ENCODE measurements around the gene PITRM1.

PITRM1 gene

GRCh38 chr10:3201796-3202195 is 29.2 kb upstream of the PITRM1 start:
- no peak overlapping the region for H3K14ac ChIP-seq (ENCODE audit: low read length in 2 of 2)
- H2AK5ac ChIP-seq (ENCODE audit: low read length, severe bottlenecking): no peak overlapping the region
- no peak overlapping the region for H4K91ac ChIP-seq (ENCODE audit: low read length)
- H3K4me2 ChIP-seq (ENCODE audit: low read length, poor library complexity, severe bottlenecking): no peak overlapping the region
- H2BK120ac ChIP-seq (ENCODE audit: low read depth, low read length): no peak overlapping the region
- WGBS: 81% methylated on average over 8 of the region's 8 CpGs
- no peak overlapping the region for H2AFZ ChIP-seq (ENCODE audit: low read depth, low read length)
- H3K27ac ChIP-seq (ENCODE audit: low read length, poor library complexity, severe bottlenecking): no peak overlapping the region
- H3K36me3 ChIP-seq (ENCODE audit: control insufficient read depth in 1 of 2, insufficient read depth in 2 of 2, low read depth in 1 of 2, low read length in 2 of 2): no peaks in the 10 kb centered on the region
- H2BK5ac ChIP-seq (ENCODE audit: low read depth, low read length, poor library complexity, severe bottlenecking): no peak overlapping the region
- no peaks in the 10 kb centered on the region for H3K9me3 ChIP-seq (ENCODE audit: control insufficient read depth, low read length)
- H3K4me3 ChIP-seq (ENCODE audit: insufficient read depth in 1 of 2, low read depth in 1 of 2, low read length in 2 of 2): no peak overlapping the region
- H4K8ac ChIP-seq (ENCODE audit: low read length): no peak overlapping the region
- H3K23ac ChIP-seq (ENCODE audit: low read length in 2 of 2): no peak overlapping the region
- no peak overlapping the region for H2BK12ac ChIP-seq (ENCODE audit: low read length in 2 of 2)
- no peak for DNase-seq
- H2BK15ac ChIP-seq (ENCODE audit: low read depth, poor library complexity, severe bottlenecking): no peak overlapping the region
- no peak overlapping the region for H3K9ac ChIP-seq (ENCODE audit: low read length)
- no peak overlapping the region for H3K18ac ChIP-seq (ENCODE audit: low read depth in 1 of 2, low read length in 2 of 2)
- peaks cover 6 to 31% of the 10 kb centered on the region in 2 experiments for H3K27me3 ChIP-seq (ENCODE audit: control insufficient read depth in 1 of 2, insufficient read depth in 1 of 2, low read length in 2 of 2)
- H3K4ac ChIP-seq (ENCODE audit: low read depth in 1 of 2, low read length in 2 of 2): no peak overlapping the region
- H3K4me1 ChIP-seq (ENCODE audit: control insufficient read depth, insufficient read depth, low read depth, low read length): peaks cover 13% of the 10 kb centered on the region
- H3K79me1 ChIP-seq (replicated peaks; ENCODE audit: low read length, poor library complexity, severe bottlenecking): no peaks in the 10 kb centered on the region

GRCh38 chr10:3199488-3199887 is 26.9 kb upstream of the PITRM1 start:
- peaks cover 0 to 2% of the 10 kb centered on the region in 2 experiments for H3K36me3 ChIP-seq (ENCODE audit: control insufficient read depth in 1 of 2, insufficient read depth in 2 of 2, low read depth in 1 of 2, low read length in 2 of 2)
- peak overlapping the region in 1 of 2 experiments; percentile 67 for H2BK12ac ChIP-seq (ENCODE audit: low read length in 2 of 2)
- no peak for DNase-seq
- H2BK15ac ChIP-seq (ENCODE audit: low read depth, poor library complexity, severe bottlenecking): no peak overlapping the region
- no peak overlapping the region for H3K4ac ChIP-seq (ENCODE audit: low read depth in 1 of 2, low read length in 2 of 2)
- no peak overlapping the region for H3K4me2 ChIP-seq (ENCODE audit: low read length, poor library complexity, severe bottlenecking)
- no peak overlapping the region for H3K18ac ChIP-seq (ENCODE audit: low read depth in 1 of 2, low read length in 2 of 2)
- no peak overlapping the region for H2AK5ac ChIP-seq (ENCODE audit: low read length, severe bottlenecking)
- H3K9ac ChIP-seq (ENCODE audit: low read length): no peak overlapping the region
- H3K27me3 ChIP-seq (ENCODE audit: control insufficient read depth in 1 of 2, insufficient read depth in 1 of 2, low read length in 2 of 2): peaks cover 6 to 31% of the 10 kb centered on the region in 2 experiments
- H3K4me1 ChIP-seq (ENCODE audit: control insufficient read depth, insufficient read depth, low read depth, low read length): peaks cover 23% of the 10 kb centered on the region
- no peak overlapping the region for H2BK120ac ChIP-seq (ENCODE audit: low read depth, low read length)
- no peaks in the 10 kb centered on the region for H3K9me3 ChIP-seq (ENCODE audit: control insufficient read depth, low read length)
- H3K79me1 ChIP-seq (replicated peaks; ENCODE audit: low read length, poor library complexity, severe bottlenecking): no peaks in the 10 kb centered on the region
- no peak overlapping the region for H2BK5ac ChIP-seq (ENCODE audit: low read depth, low read length, poor library complexity, severe bottlenecking)
- H3K4me3 ChIP-seq (ENCODE audit: insufficient read depth in 1 of 2, low read depth in 1 of 2, low read length in 2 of 2): no peak overlapping the region
- H3K23ac ChIP-seq (ENCODE audit: low read length in 2 of 2): no peak overlapping the region
- H3K27ac ChIP-seq (ENCODE audit: low read length, poor library complexity, severe bottlenecking): no peak overlapping the region
- H3K14ac ChIP-seq (ENCODE audit: low read length in 2 of 2): peak overlapping the region in 1 of 2 experiments; percentile 27
- H4K8ac ChIP-seq (ENCODE audit: low read length): no peak overlapping the region
- WGBS: 96% methylated on average over 9 of the region's 9 CpGs
- H2AFZ ChIP-seq (ENCODE audit: low read depth, low read length): no peak overlapping the region
- H4K91ac ChIP-seq (ENCODE audit: low read length): no peak overlapping the region

- Histone ChIP-seq H3K79me1 (replicated peaks; ENCODE audit: low read length, poor library complexity, severe bottlenecking) (no peaks in the 10 kb centered on the region), H3K18ac (ENCODE audit: low read depth in 1 of 2, low read length in 2 of 2) (peak overlapping the region in 1 of 2 experiments; percentile 48), H3K27ac (ENCODE audit: low read length, poor library complexity, severe bottlenecking) (no peak overlapping the region), H3K4me3 (ENCODE audit: insufficient read depth in 1 of 2, low read depth in 1 of 2, low read length in 2 of 2) (no peak overlapping the region), H4K91ac (ENCODE audit: low read length) (peak overlapping the region; percentile 18), H3K4me2 (ENCODE audit: low read length, poor library complexity, severe bottlenecking) (no peak overlapping the region), H2AK5ac (ENCODE audit: low read length, severe bottlenecking) (peak overlapping the region; percentile 33), H2BK15ac (ENCODE audit: low read depth, poor library complexity, severe bottlenecking) (no peak overlapping the region), H3K4ac (ENCODE audit: low read depth in 1 of 2, low read length in 2 of 2) (no peak overlapping the region), H3K23ac (ENCODE audit: low read length in 2 of 2) (no peak overlapping the region), H3K27me3 (ENCODE audit: control insufficient read depth in 1 of 2, insufficient read depth in 1 of 2, low read length in 2 of 2) (peaks cover 6 to 31% of the 10 kb centered on the region in 2 experiments), H3K36me3 (ENCODE audit: control insufficient read depth in 1 of 2, insufficient read depth in 2 of 2, low read depth in 1 of 2, low read length in 2 of 2) (peaks cover 0 to 2% of the 10 kb centered on the region in 2 experiments), H4K8ac (ENCODE audit: low read length) (no peak overlapping the region), H2BK120ac (ENCODE audit: low read depth, low read length) (no peak overlapping the region), H3K4me1 (ENCODE audit: control insufficient read depth, insufficient read depth, low read depth, low read length) (peaks cover 23% of the 10 kb centered on the region), H3K14ac (ENCODE audit: low read length in 2 of 2) (no peak overlapping the region), H2BK5ac (ENCODE audit: low read depth, low read length, poor library complexity, severe bottlenecking) (no peak overlapping the region), H2AFZ (ENCODE audit: low read depth, low read length) (no peak overlapping the region), H3K9ac (ENCODE audit: low read length) (no peak overlapping the region), H2BK12ac (ENCODE audit: low read length in 2 of 2) (peak overlapping the region in 1 of 2 experiments; percentile 67), H3K9me3 (ENCODE audit: control insufficient read depth, low read length) (no peaks in the 10 kb centered on the region)
- no peak for DNase-seq
- WGBS: 91% methylated on average over 7 of the region's 7 CpGs
These were observed 26.3 kb upstream of the PITRM1 start for GRCh38 chr10:3198900-3199299.

- peaks cover 0 to 2% of the 10 kb centered on the region in 2 experiments for H3K36me3 ChIP-seq (ENCODE audit: control insufficient read depth in 1 of 2, insufficient read depth in 2 of 2, low read depth in 1 of 2, low read length in 2 of 2)
These were observed 24.9 kb upstream of the PITRM1 start for GRCh38 chr10:3197348-3198003.

More at GRCh38 chr10:3197348-3198003, 24.9 kb upstream of the PITRM1 start:
- peak overlapping the region; percentile 77 for H3K27ac ChIP-seq (ENCODE audit: low read length, poor library complexity, severe bottlenecking)
- H2BK12ac ChIP-seq (ENCODE audit: low read length in 2 of 2): no peak overlapping the region
- no peaks in the 10 kb centered on the region for H3K79me1 ChIP-seq (replicated peaks; ENCODE audit: low read length, poor library complexity, severe bottlenecking)
- H3K14ac ChIP-seq (ENCODE audit: low read length in 2 of 2): no peak overlapping the region
- peak overlapping the region; percentile 53 to 70 for H3K18ac ChIP-seq (ENCODE audit: low read depth in 1 of 2, low read length in 2 of 2)
- peak; percentile 91 for DNase-seq
- no peak overlapping the region for H2AFZ ChIP-seq (ENCODE audit: low read depth, low read length)
- no peak overlapping the region for H2BK15ac ChIP-seq (ENCODE audit: low read depth, poor library complexity, severe bottlenecking)
- no peak overlapping the region for H3K23ac ChIP-seq (ENCODE audit: low read length in 2 of 2)
- H4K8ac ChIP-seq (ENCODE audit: low read length): no peak overlapping the region
- no peak overlapping the region for H2BK120ac ChIP-seq (ENCODE audit: low read depth, low read length)
- H3K4ac ChIP-seq (ENCODE audit: low read depth in 1 of 2, low read length in 2 of 2): no peak overlapping the region
- H3K27me3 ChIP-seq (ENCODE audit: control insufficient read depth in 1 of 2, insufficient read depth in 1 of 2, low read length in 2 of 2): peaks cover 6 to 31% of the 10 kb centered on the region in 2 experiments
- peak overlapping the region; percentile 46 for H3K4me2 ChIP-seq (ENCODE audit: low read length, poor library complexity, severe bottlenecking)
- H3K9ac ChIP-seq (ENCODE audit: low read length): peak overlapping the region; percentile 70
- H2BK5ac ChIP-seq (ENCODE audit: low read depth, low read length, poor library complexity, severe bottlenecking): peak overlapping the region; percentile 71
- H3K4me1 ChIP-seq (ENCODE audit: control insufficient read depth, insufficient read depth, low read depth, low read length): peaks cover 23% of the 10 kb centered on the region
- peak overlapping the region in 1 of 2 experiments; percentile 73 for H3K4me3 ChIP-seq (ENCODE audit: insufficient read depth in 1 of 2, low read depth in 1 of 2, low read length in 2 of 2)
- H4K91ac ChIP-seq (ENCODE audit: low read length): no peak overlapping the region
- H2AK5ac ChIP-seq (ENCODE audit: low read length, severe bottlenecking): no peak overlapping the region
- no peaks in the 10 kb centered on the region for H3K9me3 ChIP-seq (ENCODE audit: control insufficient read depth, low read length)
- WGBS: 1% methylated on average over 24 of the region's 27 CpGs
